HG02870 (cell line): ENCODE results near the gene NFX1.

Experiments used
- ATAC-seq: cut with Tn5 transposase; IDR thresholded peaks from one replicate; pipeline ENCODE4 v1.9.1; 2021; ENCODE audit warnings: mild to moderate bottlenecking, moderate library complexity; ENCODE audit not compliant: unreplicated experiment

The NFX1 gene

GRCh38 chr9:33265211-33265865, 25.0 kb upstream of the NFX1 start:
- no peak for ATAC-seq

- ATAC-seq: no peak
Measured at GRCh38 chr9:33267151-33267767, 23.1 kb upstream of the NFX1 start.

- ATAC-seq: no peak
Measured at GRCh38 chr9:33270146-33270545, 20.2 kb upstream of the NFX1 start.

- ATAC-seq: no peak
Measured at GRCh38 chr9:33272061-33272460, 18.3 kb upstream of the NFX1 start.

- ATAC-seq: no peak
Measured at GRCh38 chr9:33273266-33273971, 16.9 kb upstream of the NFX1 start.

DNA sequence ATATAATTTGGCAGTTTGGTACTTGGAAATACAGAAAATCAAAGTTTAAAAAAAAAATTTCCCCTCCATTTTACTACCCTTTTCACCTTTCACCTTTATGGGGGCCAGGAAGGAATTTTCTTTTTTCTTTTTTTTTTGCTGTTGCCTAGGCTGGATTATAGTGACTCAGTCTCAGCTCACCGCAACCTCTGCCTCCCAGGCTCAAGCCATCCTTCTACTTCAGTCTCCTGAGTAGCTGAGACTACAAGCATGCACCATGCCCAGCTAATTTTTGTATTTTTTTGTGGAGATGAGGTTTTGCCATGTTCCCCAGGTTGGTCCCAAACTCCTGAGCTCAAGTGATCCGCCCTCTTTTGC, 16.4 kb upstream of the NFX1 start:
- ATAC-seq: no peak

GRCh38 chr9:33277484-33277883, 12.8 kb upstream of the NFX1 start:
- ATAC-seq: no peak

DNA sequence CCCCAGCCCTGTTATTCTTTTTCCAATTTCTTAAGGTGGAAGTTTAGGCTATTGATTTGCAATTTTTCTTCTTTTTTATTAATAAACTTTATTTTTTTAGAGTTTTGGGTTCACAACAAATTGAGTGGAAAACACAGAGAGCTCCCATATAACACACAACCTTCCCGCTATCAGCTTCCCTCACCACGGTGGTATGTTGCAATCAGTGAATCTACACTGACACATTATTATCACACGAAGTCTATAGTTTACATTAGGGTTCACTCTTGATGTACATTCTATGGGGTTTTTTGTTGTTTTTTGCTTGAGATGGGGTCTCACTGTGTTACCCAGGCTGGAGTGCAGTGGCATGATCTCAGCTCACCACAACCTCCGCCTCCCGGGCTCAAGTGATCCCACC, 4.8 kb upstream of the NFX1 start:
- ATAC-seq: no peak

DNA sequence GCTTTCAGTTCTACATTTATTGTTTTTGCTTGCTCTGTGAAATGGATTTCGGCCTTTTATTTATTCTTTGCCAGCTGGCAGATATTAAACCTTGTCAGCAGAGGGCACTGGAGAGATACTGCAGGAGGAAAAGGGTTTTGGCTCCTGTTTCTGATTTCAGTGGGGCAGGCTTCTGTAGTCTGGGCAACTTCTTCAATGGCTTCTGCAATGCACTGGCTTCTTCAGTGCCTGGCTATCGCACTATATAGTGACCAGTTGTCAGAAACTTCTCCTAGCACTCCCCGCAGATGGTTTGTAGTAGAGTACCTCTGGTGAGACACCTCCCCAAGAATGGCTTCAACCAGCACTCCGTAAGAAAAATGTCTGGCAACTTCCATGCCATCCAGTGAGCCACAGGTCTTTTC, 3.2 kb upstream of the NFX1 start:
- no peak for ATAC-seq

DNA sequence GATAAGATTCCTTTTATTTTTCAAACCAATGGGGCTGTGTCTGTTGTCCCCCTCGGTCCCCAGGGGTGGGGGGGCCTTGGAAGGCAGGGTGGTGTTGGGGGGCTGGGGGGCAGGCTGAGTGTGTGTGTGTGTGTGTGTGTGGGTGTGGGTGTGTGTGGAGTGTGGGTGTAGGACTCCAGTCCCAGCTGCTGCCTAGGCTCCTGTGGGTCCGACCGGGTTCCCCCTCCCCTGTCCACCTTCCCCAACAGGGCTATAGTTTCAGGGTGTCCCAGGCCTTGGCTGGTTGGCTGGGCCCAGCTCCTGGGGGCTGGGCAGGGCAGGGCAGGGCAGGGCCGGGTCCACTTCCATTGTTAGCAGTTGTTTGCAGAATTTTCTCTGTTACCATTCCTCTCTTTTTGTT, 2.1 kb upstream of the NFX1 start:
- no peak for ATAC-seq

GRCh38 chr9:33288828-33289483, 1.4 kb upstream of the NFX1 start:
- ATAC-seq: no peak

DNA sequence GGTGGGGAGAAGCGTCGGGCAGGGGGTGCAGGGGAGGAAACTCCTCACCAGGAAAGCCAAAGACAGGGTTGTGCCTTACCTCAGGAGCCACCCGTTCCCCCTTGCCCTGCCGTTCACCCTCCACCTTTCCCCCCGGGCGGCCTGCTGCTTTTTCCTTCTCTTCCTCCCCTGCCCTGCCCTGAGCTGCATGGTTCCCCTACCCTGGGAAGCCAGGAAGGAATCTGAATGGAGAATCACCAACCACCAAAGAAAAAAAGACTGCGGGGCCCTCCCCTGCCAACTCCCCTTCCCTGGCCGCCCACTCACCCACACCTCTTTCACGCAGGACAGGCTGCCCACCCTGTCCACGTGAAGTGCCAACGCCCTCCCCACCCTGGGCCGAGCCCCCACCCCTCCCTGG, 820 bp upstream of the NFX1 start:
- ATAC-seq: no peak

GRCh38 chr9:33289936-33290246, 425 bp upstream of the NFX1 start:
- peak; percentile 24 for ATAC-seq

- no peak for ATAC-seq
Measured at GRCh38 chr9:33291031-33291397, 698 bp downstream of the NFX1 start.

DNA sequence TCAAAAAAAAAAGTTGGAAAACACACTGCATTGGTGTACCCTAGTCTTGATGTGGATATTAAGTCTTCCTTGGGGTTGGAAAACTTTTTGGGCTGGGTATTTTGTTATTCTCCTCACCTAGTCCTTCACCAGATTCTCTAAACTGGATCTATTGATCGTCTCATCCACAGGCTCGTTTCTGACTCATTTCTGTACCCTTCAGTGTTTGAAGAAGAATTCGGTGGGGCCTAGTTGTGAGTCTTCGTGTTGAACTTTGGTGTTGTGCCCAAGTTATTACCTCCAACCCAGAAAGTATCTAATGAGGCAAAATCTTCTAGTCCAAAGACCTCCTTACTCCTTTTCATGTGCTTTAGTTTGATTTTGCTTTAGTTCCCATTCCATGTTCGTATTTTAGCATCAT, 1.6 kb downstream of the NFX1 start:
- ATAC-seq: no peak

GRCh38 chr9:33293782-33294181, 3.5 kb downstream of the NFX1 start:
- ATAC-seq: no peak

- ATAC-seq: no peak
Measured at GRCh38 chr9:33294670-33295432, 4.5 kb downstream of the NFX1 start.

DNA sequence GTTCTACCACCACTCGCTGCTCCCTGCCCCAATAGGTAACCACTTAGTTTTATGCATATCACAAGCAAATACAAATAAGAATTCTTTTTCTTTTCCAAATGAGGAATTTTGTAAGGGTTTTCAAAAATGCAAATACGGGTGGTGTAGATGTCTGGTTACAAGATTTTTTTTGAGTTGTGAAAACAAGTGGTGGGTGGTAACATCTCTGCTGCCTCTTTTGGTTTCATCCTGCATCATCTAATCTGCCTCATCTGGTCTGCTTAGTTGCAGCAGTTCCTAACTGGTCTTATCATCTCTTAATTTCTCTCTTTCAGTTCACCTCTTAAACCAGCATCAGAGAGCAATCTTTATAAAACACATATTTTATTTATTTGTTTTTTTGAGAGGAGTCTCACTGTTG, 5.3 kb downstream of the NFX1 start:
- peak; percentile 34 for ATAC-seq

- ATAC-seq: peak; percentile 89
Measured at GRCh38 chr9:33297432-33297831, 7.1 kb downstream of the NFX1 start.

GRCh38 chr9:33300546-33300945, 10.2 kb downstream of the NFX1 start:
- no peak for ATAC-seq

DNA sequence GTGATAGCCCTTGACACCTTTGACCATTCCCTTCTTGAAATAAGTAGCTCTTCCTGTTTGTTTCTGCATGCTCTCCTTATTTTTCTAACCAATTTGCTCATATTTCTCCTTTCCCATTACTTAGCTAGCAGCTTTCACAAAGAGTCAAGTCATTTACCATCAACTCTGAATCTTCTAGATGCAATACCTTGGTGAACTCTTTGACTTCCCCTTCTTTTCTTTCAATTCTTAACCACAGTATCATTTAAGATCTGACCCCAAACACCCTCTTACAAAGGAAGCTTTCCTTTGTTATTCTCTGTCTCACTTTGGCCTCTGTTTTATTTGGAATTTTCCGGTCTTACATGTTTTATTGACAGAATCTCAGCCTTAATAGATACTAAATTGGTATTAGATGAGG, 14.0 kb downstream of the NFX1 start:
- ATAC-seq: peak; percentile 63
